OCI-LY1 (cell line): ENCODE results near the gene MFAP1.

Experiments
- EZH2 ChIP-seq: fragments of 200-600 bp; sonication (generic), shearing (Covaris generic); IDR thresholded peaks from 2 replicates; pipeline ENCODE4 v1.8.0; 2017; ENCODE audit warnings: borderline replicate concordance, mixed run types, mild to moderate bottlenecking, antibody characterized with exemption, low read length, moderate library complexity, mixed read lengths
- TF ChIP-seq, protein P1 (sequence below): fragments of 200-600 bp; sonication (generic), shearing (Covaris generic); IDR thresholded peaks from 2 replicates; pipeline ENCODE4 v1.5.1; 2017; ENCODE audit warnings: mild to moderate bottlenecking, antibody characterized with exemption, low read length, moderate library complexity, mixed read lengths

DNA sequence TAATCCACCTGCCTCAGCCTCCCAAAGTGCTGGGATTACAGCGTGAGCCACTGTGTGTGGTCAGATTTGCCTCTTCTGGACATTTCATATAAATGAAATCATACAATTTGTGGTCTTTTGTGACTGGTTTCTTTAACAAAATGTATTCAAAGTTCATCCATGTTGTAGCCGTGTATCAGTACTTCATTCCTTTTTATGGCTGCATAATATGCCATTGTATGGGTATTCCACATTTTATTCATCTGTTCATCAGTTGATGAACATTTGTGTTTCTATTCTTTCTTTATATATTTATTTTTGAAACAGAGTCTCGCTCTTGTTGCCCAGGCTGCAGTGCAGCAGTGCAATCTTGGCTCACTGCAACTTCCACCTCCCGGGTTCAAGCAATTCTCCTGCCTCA, 28.1 kb upstream of the MFAP1 start:
- TF ChIP-seq, protein P1, sequence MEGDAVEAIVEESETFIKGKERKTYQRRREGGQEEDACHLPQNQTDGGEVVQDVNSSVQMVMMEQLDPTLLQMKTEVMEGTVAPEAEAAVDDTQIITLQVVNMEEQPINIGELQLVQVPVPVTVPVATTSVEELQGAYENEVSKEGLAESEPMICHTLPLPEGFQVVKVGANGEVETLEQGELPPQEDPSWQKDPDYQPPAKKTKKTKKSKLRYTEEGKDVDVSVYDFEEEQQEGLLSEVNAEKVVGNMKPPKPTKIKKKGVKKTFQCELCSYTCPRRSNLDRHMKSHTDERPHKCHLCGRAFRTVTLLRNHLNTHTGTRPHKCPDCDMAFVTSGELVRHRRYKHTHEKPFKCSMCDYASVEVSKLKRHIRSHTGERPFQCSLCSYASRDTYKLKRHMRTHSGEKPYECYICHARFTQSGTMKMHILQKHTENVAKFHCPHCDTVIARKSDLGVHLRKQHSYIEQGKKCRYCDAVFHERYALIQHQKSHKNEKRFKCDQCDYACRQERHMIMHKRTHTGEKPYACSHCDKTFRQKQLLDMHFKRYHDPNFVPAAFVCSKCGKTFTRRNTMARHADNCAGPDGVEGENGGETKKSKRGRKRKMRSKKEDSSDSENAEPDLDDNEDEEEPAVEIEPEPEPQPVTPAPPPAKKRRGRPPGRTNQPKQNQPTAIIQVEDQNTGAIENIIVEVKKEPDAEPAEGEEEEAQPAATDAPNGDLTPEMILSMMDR: no peak
- TF ChIP-seq EZH2: no peak
